ENCODE measurements around the gene NBAS. TPM values are rescaled to one million over a fixed set of nuclear protein-coding genes. Genes with fewer than 3 reads are reported as not detected.
A peak's percentile ranks its signal among the peaks of the same experiment; 100 is the strongest.

Gene NBAS
- total and polyA plus RNA-seq, 7 experiments from 2014 or later, result 18.6 to 41.6 (median 32.7) TPM

DNA sequence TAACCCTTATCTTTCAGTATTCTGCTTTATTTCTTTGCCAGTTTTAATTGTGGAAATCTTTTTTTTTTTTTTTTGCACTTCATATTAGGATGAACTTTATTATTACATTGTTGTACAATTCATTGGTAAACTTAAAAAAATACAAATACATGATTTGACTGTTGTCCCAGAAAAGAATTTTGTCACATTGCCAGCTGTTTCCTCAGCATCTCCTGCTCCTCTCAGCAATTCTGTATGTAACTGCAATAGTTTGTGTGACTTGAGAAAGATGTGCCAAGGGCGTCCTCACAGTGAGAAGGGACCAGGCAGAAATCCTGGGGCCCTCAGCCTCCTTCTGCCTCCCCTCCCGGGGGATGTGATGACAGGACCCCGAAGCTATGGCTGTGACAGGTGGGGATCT is 254.4 kb downstream of the NBAS start:
- Mint-ChIP-seq H3K36me3 (peaks cover 12 to 79% (median 58%) of the 10 kb centered on the region in 5 donors), H3K27me3 (no peaks in the 10 kb centered on the region), H3K27ac (no peak overlapping the region), H3K4me3 (no peak overlapping the region), H3K4me1 (peaks cover 18 to 48% (median 29%) of the 10 kb centered on the region in 7 donors), H3K9me3 (peaks cover 0 to 14% (median 0%) of the 10 kb centered on the region in 11 donors)
- Histone ChIP-seq H3K27ac (ENCODE audit: low read depth, low read length) (no peak overlapping the region), H3K9me3 (ENCODE audit: control insufficient read depth in 2 of 3, low read length in 3 of 3) (no peaks in the 10 kb centered on the region), H3K4me3 (ENCODE audit: low read length) (no peak overlapping the region), H3K4me1 (ENCODE audit: control insufficient read depth in 2 of 2, insufficient read depth in 2 of 2, low read length in 2 of 2) (peaks cover 4 to 8% of the 10 kb centered on the region in 2 donors), H3K36me3 (ENCODE audit: control insufficient read depth in 2 of 3, insufficient read depth in 3 of 3, low read length in 3 of 3) (peaks cover 0 to 34% (median 0%) of the 10 kb centered on the region in 3 experiments), H3K27me3 (ENCODE audit: control insufficient read depth in 2 of 2, insufficient read depth in 2 of 2, low read length in 2 of 2) (no peaks in the 10 kb centered on the region)
- ChIA-PET POLR2A (no interaction called here), CTCF (no interaction called here)
- no peak for DNase-seq
- no peak for ATAC-seq
- intact Hi-C loops (cut with micrococcal nuclease), result no loop called here

DNA sequence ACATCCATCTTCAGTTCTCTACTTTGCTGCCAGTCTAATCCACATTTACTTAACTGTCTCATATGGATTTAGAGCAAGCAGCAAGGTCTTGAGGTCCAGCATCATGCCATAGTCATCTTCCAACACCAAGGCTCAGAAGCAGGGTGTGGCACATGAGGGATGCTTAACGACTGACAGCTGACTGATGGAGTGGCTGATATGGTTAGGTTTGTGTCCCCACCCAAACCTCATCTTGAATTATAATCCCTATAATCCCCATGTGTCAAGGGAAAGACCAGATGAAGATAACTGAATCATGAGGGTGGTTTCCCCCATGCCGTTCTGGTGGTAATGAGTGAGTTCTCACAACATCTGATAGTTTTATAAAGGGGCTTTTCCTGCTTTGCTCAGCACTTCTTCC is 257.3 kb downstream of the NBAS start:
- Histone ChIP-seq H3K4me3 (ENCODE audit: low read length) (no peak overlapping the region), H3K27ac (ENCODE audit: low read depth, low read length) (no peak overlapping the region), H3K36me3 (ENCODE audit: control insufficient read depth in 2 of 3, insufficient read depth in 3 of 3, low read length in 3 of 3) (peaks cover 0 to 31% (median 0%) of the 10 kb centered on the region in 3 experiments), H3K27me3 (ENCODE audit: control insufficient read depth in 2 of 2, insufficient read depth in 2 of 2, low read length in 2 of 2) (no peaks in the 10 kb centered on the region), H3K9me3 (ENCODE audit: control insufficient read depth in 2 of 3, low read length in 3 of 3) (no peaks in the 10 kb centered on the region), H3K4me1 (ENCODE audit: control insufficient read depth in 2 of 2, insufficient read depth in 2 of 2, low read length in 2 of 2) (peaks cover 0 to 17% of the 10 kb centered on the region in 2 donors)
- ATAC-seq (no peak), DNase-seq (no peak)
- Mint-ChIP-seq H3K4me1 (peaks cover 25 to 55% (median 40%) of the 10 kb centered on the region in 7 donors), H3K36me3 (peaks cover 10 to 68% (median 51%) of the 10 kb centered on the region in 5 donors), H3K9me3 (peaks cover 0 to 14% (median 0%) of the 10 kb centered on the region in 11 donors), H3K27ac (peak overlapping the region in 1 of 9 donors; percentile 8), H3K4me3 (no peak overlapping the region), H3K27me3 (no peaks in the 10 kb centered on the region)
- intact Hi-C loops (cut with micrococcal nuclease), result loop anchor here in 1 of 2 donors (5.0 kb wide), 1 partner anchor 258 kb away; the partner anchor contains the start of gene NBAS
- ChIA-PET CTCF (no interaction called here), POLR2A (no interaction called here)

DNA sequence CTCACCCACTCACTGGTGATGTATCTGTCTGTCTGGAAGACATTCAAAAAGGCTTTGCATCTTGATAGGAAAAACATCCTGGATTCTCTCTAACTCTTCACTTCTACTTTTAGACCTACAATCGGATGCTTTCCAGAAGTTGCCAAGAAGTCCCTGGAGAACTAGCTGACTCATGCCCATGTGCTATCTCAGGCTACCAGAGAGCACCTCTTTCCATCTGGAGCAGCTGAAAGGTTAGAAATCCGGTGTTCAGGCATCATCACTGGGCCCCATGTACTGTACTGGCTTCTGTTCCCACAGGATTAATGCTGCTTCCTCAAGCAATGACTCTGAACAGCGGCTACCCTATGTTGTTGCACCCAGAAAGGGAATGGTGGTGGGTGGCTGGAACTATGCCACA is 259.0 kb downstream of the NBAS start:
- Histone ChIP-seq H3K4me1 (ENCODE audit: control insufficient read depth in 2 of 2, insufficient read depth in 2 of 2, low read length in 2 of 2) (peaks cover 0 to 17% of the 10 kb centered on the region in 2 donors), H3K36me3 (ENCODE audit: control insufficient read depth in 2 of 3, insufficient read depth in 3 of 3, low read length in 3 of 3) (peaks cover 0 to 20% (median 0%) of the 10 kb centered on the region in 3 experiments), H3K27me3 (ENCODE audit: control insufficient read depth in 2 of 2, insufficient read depth in 2 of 2, low read length in 2 of 2) (no peaks in the 10 kb centered on the region), H3K4me3 (ENCODE audit: low read length) (no peak overlapping the region), H3K9me3 (ENCODE audit: control insufficient read depth in 2 of 3, low read length in 3 of 3) (no peaks in the 10 kb centered on the region), H3K27ac (ENCODE audit: low read depth, low read length) (no peak overlapping the region)
- Mint-ChIP-seq H3K27me3 (no peaks in the 10 kb centered on the region), H3K9me3 (peaks cover 0 to 16% (median 0%) of the 10 kb centered on the region in 11 donors), H3K36me3 (peaks cover 20 to 69% (median 55%) of the 10 kb centered on the region in 5 donors), H3K27ac (peak overlapping the region in 6 of 9 donors; percentile 5 to 61 (median 34)), H3K4me1 (peaks cover 27 to 60% (median 45%) of the 10 kb centered on the region in 7 donors), H3K4me3 (peak overlapping the region in 4 of 10 donors; percentile 29 to 73 (median 68))
- ATAC-seq, result no peak
- no peak for DNase-seq
- intact Hi-C loops (cut with micrococcal nuclease), result loop anchor here in 1 of 2 donors (5.0 kb wide), 1 partner anchor 260 kb away; the partner anchor contains the start of gene NBAS
- CTCF ChIA-PET, result no interaction called here
- POLR2A ChIA-PET, result no interaction called here

DNA sequence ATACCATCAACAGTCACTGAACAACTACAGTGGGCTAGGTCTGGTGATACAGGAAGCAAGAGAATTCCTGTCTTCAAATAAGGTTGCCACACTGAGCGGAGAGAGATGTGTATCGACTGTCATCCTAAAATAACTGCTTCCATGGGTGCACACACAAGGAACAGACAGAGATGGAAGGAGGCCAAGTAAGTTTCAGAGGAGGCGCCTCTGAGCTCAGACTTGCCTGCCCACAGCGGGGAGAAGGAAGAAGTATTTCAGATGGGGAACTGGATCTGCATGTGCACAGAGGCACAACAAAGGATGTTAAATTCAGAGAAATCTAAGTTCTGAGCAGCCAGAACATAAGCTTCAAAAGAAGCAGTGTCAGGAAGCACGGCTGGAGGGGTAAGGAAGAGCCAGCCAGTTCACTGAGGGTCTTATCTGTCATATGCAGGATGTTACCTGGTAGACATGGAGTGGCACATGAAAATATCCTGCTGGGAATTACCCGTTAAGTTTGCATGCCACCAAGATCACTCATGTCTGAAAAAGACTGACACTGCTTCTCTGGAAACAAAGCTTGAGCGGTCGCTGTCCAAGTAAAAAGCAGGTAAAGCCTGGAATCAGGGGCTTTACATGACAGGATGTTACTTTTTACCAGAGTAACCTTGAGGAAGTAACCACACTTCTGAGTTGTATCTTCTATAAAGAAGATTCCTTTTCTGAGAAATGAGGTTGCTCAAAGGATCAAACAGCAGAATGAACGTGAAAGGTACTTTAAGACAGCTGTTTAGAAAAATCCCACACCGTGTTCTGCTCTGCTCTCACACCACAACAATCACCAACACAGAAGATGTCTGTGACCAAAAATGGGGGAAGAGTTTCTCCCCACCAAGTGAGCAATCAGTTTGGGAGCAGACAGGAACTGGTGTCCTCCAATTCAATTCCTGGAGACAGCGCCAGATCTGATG is 260.2 kb downstream of the NBAS start:
- H3K27ac Mint-ChIP-seq, result peak overlapping the region; percentile 58 to 91 (median 75)
- POLR2A ChIA-PET, result no interaction called here
- peak overlapping the region in 8 of 10 donors; percentile 6 to 73 (median 67) for H3K4me3 Mint-ChIP-seq
- ATAC-seq, result peak; percentile 81
- H3K27me3 Mint-ChIP-seq, result no peaks in the 10 kb centered on the region
- CTCF ChIA-PET, result no interaction called here
- Histone ChIP-seq H3K4me3 (ENCODE audit: low read length) (no peak overlapping the region), H3K36me3 (ENCODE audit: control insufficient read depth in 2 of 3, insufficient read depth in 3 of 3, low read length in 3 of 3) (peaks cover 0 to 18% (median 0%) of the 10 kb centered on the region in 3 experiments), H3K27me3 (ENCODE audit: control insufficient read depth in 2 of 2, insufficient read depth in 2 of 2, low read length in 2 of 2) (no peaks in the 10 kb centered on the region), H3K27ac (ENCODE audit: low read depth, low read length) (peak overlapping the region; percentile 55), H3K4me1 (ENCODE audit: control insufficient read depth in 2 of 2, insufficient read depth in 2 of 2, low read length in 2 of 2) (peaks cover 0 to 17% of the 10 kb centered on the region in 2 donors), H3K9me3 (ENCODE audit: control insufficient read depth in 2 of 3, low read length in 3 of 3) (no peaks in the 10 kb centered on the region)
- peak in 4 of 9 donors; percentile 8 to 50 (median 34) for DNase-seq
- peaks cover 27 to 60% (median 45%) of the 10 kb centered on the region in 7 donors for H3K4me1 Mint-ChIP-seq
- peaks cover 16 to 64% (median 51%) of the 10 kb centered on the region in 5 donors for H3K36me3 Mint-ChIP-seq
- intact Hi-C loops (cut with micrococcal nuclease), result loop anchor here in 1 of 2 donors (1.0 to 5.0 kb wide), 3 partner anchors 14 to 261 kb away; partner anchors contain the start of gene NBAS
- peaks cover 0 to 16% (median 0%) of the 10 kb centered on the region in 11 donors for H3K9me3 Mint-ChIP-seq

DNA sequence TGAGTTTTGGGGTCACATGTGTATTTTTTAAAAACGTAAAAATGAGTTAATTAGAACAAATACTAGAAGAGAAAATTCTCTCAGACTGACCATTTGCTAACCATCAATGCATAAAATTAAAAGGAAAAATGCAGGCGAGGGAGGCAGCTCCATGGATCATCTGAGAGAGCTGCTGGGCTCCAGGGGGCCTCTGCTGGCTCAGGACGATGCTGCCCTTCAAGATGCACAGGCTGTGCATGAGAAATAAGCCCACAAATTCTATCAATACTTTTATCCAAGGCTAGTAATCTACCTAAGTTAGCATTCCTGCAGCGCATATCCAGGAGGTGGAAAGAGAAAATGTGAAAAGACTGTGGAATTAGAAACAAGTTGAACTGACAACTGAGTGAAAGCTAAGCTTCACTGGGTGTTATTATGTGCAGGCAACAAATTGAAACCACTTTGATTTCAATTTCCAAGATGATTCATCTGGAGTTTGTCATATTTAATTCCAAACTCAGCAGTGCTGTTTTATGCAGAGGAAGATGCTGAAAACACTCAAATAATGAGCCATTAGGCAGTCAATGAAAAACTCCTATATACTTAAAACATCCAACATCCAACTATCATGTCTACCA is 261.1 kb downstream of the NBAS start:
- Histone ChIP-seq H3K27me3 (ENCODE audit: control insufficient read depth in 2 of 2, insufficient read depth in 2 of 2, low read length in 2 of 2) (no peaks in the 10 kb centered on the region), H3K27ac (ENCODE audit: low read depth, low read length) (no peak overlapping the region), H3K4me3 (ENCODE audit: low read length) (no peak overlapping the region), H3K9me3 (ENCODE audit: control insufficient read depth in 2 of 3, low read length in 3 of 3) (no peaks in the 10 kb centered on the region), H3K4me1 (ENCODE audit: control insufficient read depth in 2 of 2, insufficient read depth in 2 of 2, low read length in 2 of 2) (peaks cover 0 to 17% of the 10 kb centered on the region in 2 donors), H3K36me3 (ENCODE audit: control insufficient read depth in 2 of 3, insufficient read depth in 3 of 3, low read length in 3 of 3) (peaks cover 0 to 23% (median 0%) of the 10 kb centered on the region in 3 experiments)
- intact Hi-C loops (cut with micrococcal nuclease), result loop anchor here in 1 of 2 donors (2.0 to 5.0 kb wide), 2 partner anchors 15 to 262 kb away; partner anchors contain the start of gene NBAS
- DNase-seq (no peak), ATAC-seq (no peak)
- POLR2A ChIA-PET, result no interaction called here
- H3K4me1 Mint-ChIP-seq, result peaks cover 27 to 60% (median 47%) of the 10 kb centered on the region in 7 donors
- peak overlapping the region in 4 of 10 donors; percentile 58 to 73 (median 67) for H3K4me3 Mint-ChIP-seq
- H3K27ac Mint-ChIP-seq, result peak overlapping the region in 7 of 9 donors; percentile 58 to 91 (median 62)
- H3K9me3 Mint-ChIP-seq, result peaks cover 0 to 12% (median 0%) of the 10 kb centered on the region in 11 donors
- no peaks in the 10 kb centered on the region for H3K27me3 Mint-ChIP-seq
- CTCF ChIA-PET, result no interaction called here
- peaks cover 12 to 64% (median 45%) of the 10 kb centered on the region in 5 donors for H3K36me3 Mint-ChIP-seq

DNA sequence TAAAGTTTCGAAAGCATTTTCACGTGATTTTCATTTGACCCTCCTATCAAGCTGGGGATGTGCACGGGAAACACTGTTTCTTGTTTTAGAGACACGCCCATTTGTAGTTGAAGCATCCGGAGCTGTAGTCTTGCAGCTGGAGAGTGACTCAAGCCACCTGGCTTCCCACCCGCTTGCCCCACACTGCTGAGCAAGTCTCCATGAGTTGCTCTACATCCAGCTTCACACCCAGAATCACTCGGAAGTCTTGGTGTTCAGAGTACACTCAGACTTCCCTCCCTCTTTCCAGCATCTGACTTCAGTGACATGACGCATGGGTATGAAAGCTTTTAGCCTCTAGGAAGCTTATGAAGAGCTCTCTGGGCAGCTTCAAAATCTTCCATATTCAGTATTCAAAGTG is 262.4 kb downstream of the NBAS start:
- no peak for DNase-seq

More for the DNA sequence above, 262.4 kb downstream of the NBAS start:
- H3K9me3 ChIP-seq (ENCODE audit: control insufficient read depth in 2 of 3, low read length in 3 of 3), result no peaks in the 10 kb centered on the region
- no peak for ATAC-seq
- H3K4me3 Mint-ChIP-seq, result peak overlapping the region in 4 of 10 donors; percentile 23 to 77 (median 59)
- no peaks in the 10 kb centered on the region for H3K27me3 Mint-ChIP-seq
- peaks cover 23 to 53% (median 43%) of the 10 kb centered on the region in 7 donors for H3K4me1 Mint-ChIP-seq
- peaks cover 0 to 17% (median 0%) of the 10 kb centered on the region in 3 experiments for H3K36me3 ChIP-seq (ENCODE audit: control insufficient read depth in 2 of 3, insufficient read depth in 3 of 3, low read length in 3 of 3)
- ChIA-PET CTCF (no interaction called here), POLR2A (no interaction called here)
- H3K27me3 ChIP-seq (ENCODE audit: control insufficient read depth in 2 of 2, insufficient read depth in 2 of 2, low read length in 2 of 2), result no peaks in the 10 kb centered on the region
- peaks cover 12 to 64% (median 42%) of the 10 kb centered on the region in 5 donors for H3K36me3 Mint-ChIP-seq
- no peak overlapping the region for H3K27ac ChIP-seq (ENCODE audit: low read depth, low read length)
- H3K9me3 Mint-ChIP-seq, result peaks cover 0 to 2% (median 0%) of the 10 kb centered on the region in 11 donors
- H3K4me3 ChIP-seq (ENCODE audit: low read length), result no peak overlapping the region
- peak overlapping the region in 1 of 9 donors; percentile 79 for H3K27ac Mint-ChIP-seq
- peaks cover 0 to 17% of the 10 kb centered on the region in 2 donors for H3K4me1 ChIP-seq (ENCODE audit: control insufficient read depth in 2 of 2, insufficient read depth in 2 of 2, low read length in 2 of 2)
- intact Hi-C loops (cut with micrococcal nuclease), result no loop called here
